GM12891 (cell line): Measurements from ENCODE around the gene ACTG2.

Experiments
- DNase-seq: peaks from one replicate; pipeline ENCODE4 v3.0.0; 2011; ENCODE audit warnings: low spot score; ENCODE audit not compliant: insufficient read length
- FAIRE-seq: peaks from 2 replicates; lab custom pipeline; 2011; peaks lifted over from hg19 to GRCh38; lab: Jason Lieb, UNC
- PAX5 ChIP-seq: IDR thresholded peaks from 2 replicates; pipeline ENCODE4 v1.6.1; 2011; ENCODE audit warnings: low read length, moderate library complexity, mild to moderate bottlenecking; ENCODE audit not compliant: insufficient read depth, severe bottlenecking
- POLR2A ChIP-seq: IDR thresholded peaks from 2 replicates; pipeline ENCODE4 v1.6.1; 2011; ENCODE audit warnings: low read depth, low read length, control low read depth
- POLR2AphosphoS5 ChIP-seq: IDR thresholded peaks from 2 replicates; pipeline ENCODE4 v1.6.1; 2011; ENCODE audit warnings: low read depth, low read length, control low read depth
- POU2F2 ChIP-seq: IDR thresholded peaks from 2 replicates; pipeline ENCODE4 v1.6.1; 2011; ENCODE audit warnings: low read depth, mild to moderate bottlenecking, control low read depth, low read length, moderate library complexity
- SPI1 ChIP-seq: IDR thresholded peaks from 2 replicates; pipeline ENCODE4 v1.6.1; 2011; ENCODE audit warnings: low read depth, low read length, control low read depth
- TAF1 ChIP-seq: IDR thresholded peaks from 2 replicates; pipeline ENCODE4 v1.6.1; 2011; ENCODE audit warnings: low read depth, low read length, control low read depth

The ACTG2 gene

GRCh38 chr2:73891276-73891901 lies 1.4 kb upstream of the ACTG2 start:
- TF ChIP-seq POU2F2 (no peak), POLR2AphosphoS5 (no peak), PAX5 (no peak)
- DNase-seq, result no peak
- no peak for FAIRE-seq

DNA sequence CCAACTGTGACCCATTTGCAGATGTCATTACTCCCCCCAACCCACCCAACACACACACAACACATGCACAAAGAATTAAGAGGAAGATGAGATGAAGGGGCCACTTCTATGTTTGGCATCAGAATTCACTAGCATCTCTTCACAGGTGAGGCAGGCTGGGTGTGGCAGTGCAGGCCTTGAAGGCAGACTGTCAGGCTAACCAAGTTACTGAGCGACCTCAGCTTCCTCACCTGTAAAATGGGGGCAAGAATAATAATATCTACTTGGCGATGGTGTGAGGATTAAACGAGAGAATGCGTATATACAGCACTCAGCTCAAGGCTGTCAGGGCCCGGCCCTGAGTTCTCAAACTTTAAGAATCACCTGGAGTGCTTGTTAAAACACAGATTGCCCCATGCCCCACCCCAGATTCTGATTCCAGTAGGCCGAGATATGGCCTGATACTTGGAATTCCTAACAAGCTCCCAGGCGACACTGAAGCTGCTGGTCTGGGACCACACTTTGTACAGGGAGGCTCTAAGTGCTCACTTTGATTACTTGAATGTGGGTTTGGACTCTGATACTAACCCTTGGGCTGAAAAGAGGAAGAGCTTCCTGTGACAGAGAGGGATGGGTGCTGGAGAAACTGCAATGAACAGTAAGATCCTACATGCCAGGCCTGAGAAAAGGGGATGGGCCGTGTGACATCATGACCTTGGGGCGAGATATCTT lies 1.1 kb downstream of the ACTG2 start:
- no peak for DNase-seq
- TF ChIP-seq TAF1, result no peak
- no peak for TF ChIP-seq POLR2A
- TF ChIP-seq SPI1, result peak; percentile 54
- no peak for FAIRE-seq

DNA sequence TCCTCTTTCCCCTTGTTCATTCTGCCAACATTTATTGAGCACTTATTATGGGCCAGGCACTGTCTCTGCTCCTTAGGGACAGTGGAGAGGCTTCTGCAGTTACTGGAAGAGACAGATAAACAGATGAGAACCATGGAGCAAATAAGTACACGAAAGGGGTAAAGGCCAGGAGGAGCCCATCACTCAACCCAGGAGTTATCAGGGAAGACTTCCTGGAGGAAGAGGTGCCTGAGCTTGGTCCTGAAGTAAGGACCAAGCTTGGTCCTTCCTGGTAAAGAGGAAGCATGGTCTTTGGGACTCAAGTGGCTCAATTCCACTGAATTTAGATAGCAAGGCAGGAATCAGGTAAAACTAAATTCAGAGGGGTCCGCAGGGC lies 1.7 kb downstream of the ACTG2 start:
- no peak for FAIRE-seq
- TF ChIP-seq POLR2AphosphoS5, result no peak
- TF ChIP-seq POLR2A, result no peak
- DNase-seq, result no peak

- FAIRE-seq (no peak), DNase-seq (no peak)
- TF ChIP-seq POLR2AphosphoS5, result no peak
- TF ChIP-seq SPI1, result no peak
- no peak for TF ChIP-seq POU2F2
- no peak for TF ChIP-seq TAF1
- no peak for TF ChIP-seq POLR2A
These were observed 2.1 kb downstream of the ACTG2 start for GRCh38 chr2:73894877-73895276.

DNA sequence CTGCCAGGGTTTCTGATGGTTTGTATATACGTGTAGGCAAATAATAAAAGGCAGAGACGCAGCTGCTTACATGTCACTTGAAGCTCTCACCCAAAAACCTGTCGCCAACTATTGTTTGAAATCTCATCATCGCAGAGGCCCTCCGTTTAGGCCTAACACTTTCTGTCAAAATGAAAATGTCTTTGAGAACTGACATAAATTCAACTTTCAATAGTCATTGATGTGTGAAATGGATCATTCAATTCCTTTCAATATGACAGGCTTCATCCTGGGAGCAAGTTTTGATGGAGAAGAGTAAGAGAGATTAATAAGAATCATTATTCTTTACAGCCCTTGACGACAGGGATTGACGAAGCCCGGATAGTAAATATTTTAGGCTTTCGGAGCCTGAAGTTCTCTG lies 2.7 kb downstream of the ACTG2 start:
- DNase-seq (no peak), FAIRE-seq (no peak)
- TF ChIP-seq TAF1 (no peak), SPI1 (no peak), POLR2A (no peak), POU2F2 (no peak), PAX5 (no peak), POLR2AphosphoS5 (no peak)

DNA sequence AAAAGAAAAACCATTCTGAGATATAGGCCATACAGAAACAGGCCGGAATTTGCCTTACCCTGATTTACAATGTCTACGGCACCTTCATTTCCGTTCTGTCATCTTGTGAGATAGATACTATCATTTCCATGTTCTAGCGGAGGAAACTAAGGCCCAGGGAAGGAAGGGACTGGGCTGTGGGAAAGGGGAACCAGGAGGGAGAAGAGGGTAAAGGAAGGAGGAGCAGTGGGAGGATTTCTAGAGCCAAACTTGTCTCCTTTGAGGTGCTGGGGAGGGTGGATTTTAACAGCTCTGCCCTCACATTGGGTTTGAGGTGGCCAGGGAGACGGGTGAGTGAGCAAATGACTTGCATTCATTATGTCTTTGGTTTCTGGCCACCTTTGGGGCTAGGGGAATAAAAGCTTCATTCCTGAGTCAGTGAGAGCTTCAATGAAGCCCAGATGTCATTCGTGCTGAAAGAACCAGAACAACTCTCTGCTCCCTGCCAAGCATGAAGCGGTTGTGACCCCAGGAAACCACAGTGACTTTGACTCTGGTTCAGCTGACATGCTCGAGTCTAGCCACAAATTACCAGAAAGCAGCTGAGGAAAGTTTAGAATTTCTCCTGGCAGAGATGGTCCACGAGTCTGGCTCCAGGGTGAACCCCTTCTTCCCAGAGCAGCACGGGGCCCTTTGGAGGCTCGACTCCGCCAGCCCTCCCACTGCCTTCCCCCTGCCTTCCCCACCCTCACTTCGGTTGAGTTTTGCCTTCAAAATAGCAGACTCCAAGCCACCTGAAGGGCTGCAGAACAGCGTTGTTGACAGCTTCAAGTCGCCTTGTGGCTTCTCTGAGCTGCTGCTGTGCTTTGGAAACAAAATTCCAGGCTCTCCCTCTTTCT lies 3.8 kb downstream of the ACTG2 start:
- FAIRE-seq (peak; percentile 68), DNase-seq (no peak)
- no peak for TF ChIP-seq POLR2A
- no peak for TF ChIP-seq TAF1
- no peak for TF ChIP-seq PAX5
- TF ChIP-seq POU2F2, result no peak
- no peak for TF ChIP-seq POLR2AphosphoS5
- TF ChIP-seq SPI1, result no peak

DNA sequence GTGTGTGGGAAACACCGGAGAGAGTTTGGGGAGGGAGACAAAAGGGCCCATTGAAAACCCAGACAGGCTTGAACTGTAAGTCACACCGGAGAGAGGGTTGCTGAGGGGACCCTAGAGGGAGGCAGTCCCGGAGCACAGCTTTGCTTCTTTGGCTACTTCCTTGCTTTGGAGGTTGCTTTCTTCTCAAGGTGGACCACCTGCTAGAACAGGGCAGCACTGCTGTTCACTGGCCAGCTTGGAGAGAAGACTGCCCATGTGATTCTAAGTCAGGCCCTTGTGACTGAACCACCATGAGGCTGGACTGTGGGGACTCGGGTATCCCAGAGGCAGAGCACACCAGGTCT lies 4.4 kb downstream of the ACTG2 start:
- no peak for FAIRE-seq
- TF ChIP-seq POU2F2, result no peak
- TF ChIP-seq SPI1, result no peak
- no peak for TF ChIP-seq TAF1
- TF ChIP-seq POLR2AphosphoS5, result no peak
- no peak for TF ChIP-seq PAX5
- TF ChIP-seq POLR2A, result no peak
- DNase-seq, result no peak

DNA sequence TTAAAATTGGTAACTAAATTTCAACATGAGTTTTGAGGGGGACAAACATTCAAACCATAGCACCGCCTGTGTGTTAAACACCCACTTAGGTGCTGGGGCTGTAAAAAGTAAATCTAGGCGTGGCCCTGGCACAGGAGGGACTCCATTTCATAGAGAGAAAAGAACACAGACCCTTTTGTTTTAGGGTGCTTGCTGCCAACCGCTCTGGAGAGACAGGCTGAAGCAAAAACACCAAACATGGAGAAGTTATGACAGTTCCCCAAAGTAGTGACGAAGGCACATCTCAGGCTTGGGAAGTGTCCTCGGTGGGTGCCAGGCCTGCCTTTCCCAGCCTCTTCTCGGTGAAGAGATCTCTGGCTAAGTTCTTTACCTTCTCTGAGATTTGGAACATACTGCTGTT lies 5.1 kb downstream of the ACTG2 start:
- DNase-seq (no peak), FAIRE-seq (no peak)
- TF ChIP-seq PAX5 (no peak), POLR2A (no peak), TAF1 (no peak), POLR2AphosphoS5 (no peak), SPI1 (no peak), POU2F2 (no peak)

DNA sequence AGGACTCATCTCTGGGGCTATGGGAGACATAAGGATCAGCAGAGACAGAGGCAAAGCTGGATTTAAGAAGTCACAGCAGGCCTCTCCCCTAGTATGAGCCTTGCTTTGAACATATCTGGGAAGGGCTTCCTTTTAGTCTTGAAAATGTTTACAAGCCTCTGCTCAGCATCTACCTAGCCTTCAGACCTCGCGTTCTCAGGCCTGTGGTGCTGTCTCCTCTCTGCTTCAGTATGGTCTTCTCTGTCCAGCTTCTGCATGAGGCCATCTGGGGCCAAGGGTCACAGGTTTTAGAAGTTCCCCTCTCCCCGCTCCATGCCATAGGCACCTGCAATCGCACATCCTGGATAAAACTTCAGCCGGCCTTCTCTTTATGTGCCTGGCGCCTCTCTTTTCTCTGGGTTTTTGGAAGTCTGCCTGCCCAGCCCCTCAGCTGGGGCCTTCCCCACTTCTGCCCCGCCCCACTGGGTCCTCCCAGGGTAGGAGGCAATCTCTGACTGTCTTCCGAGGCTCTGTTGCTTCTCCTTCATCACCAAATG lies 7.1 kb downstream of the ACTG2 start:
- FAIRE-seq (no peak), DNase-seq (no peak)
- no peak for TF ChIP-seq POU2F2
- TF ChIP-seq PAX5, result no peak
- TF ChIP-seq POLR2AphosphoS5, result no peak
- TF ChIP-seq SPI1, result no peak
- TF ChIP-seq POLR2A, result no peak
- no peak for TF ChIP-seq TAF1

DNA sequence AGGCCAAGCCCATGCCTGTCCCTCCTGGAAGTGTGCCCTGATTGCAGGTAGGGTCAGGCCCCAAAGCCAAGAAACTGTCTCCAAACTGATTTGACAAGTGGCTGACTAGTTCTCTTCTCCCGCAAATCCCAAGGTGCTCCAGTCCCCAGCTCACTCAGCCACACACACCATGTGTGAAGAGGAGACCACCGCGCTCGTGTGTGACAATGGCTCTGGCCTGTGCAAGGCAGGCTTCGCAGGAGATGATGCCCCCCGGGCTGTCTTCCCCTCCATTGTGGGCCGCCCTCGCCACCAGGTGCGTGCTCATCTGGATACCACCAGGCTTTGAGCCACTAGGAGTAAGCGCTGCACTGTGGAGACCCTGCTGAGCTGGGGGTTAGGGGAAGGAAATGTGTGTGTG lies 8.3 kb downstream of the ACTG2 start:
- DNase-seq, result no peak
- TF ChIP-seq PAX5, result no peak
- TF ChIP-seq SPI1, result no peak
- no peak for TF ChIP-seq TAF1
- no peak for TF ChIP-seq POU2F2
- no peak for TF ChIP-seq POLR2A
- no peak for TF ChIP-seq POLR2AphosphoS5
- no peak for FAIRE-seq
